ENCODE results near the gene FEZ2. TPM values are rescaled to one million over a fixed set of nuclear protein-coding genes. Genes with fewer than 3 reads are reported as not detected.

FEZ2 gene
- total RNA-seq, 1 experiment from 2014 or later, result 14.8 TPM

GRCh38 chr2:36549165-36549574 is 48.8 kb downstream of the FEZ2 start:
- POLR2A ChIA-PET, result no interaction called here
- intact Hi-C loops (cut with micrococcal nuclease), result no loop called here

GRCh38 chr2:36547906-36548305 is 50.1 kb downstream of the FEZ2 start:
- BruUV-seq (replicated peaks), result no TSS peak
- H3K36me3 ChIP-seq (ENCODE audit: control insufficient read depth in 1 of 2, insufficient read depth in 2 of 2, low read length in 2 of 2), result peaks cover 22% of the 10 kb centered on the region in 2 experiments
- 0 out of 2 replicates have a peak, but pooled peaks cover 4% of the 10 kb centered on the region for H4K20me1 ChIP-seq (ENCODE audit: insufficient read depth)
- intact Hi-C loops (cut with micrococcal nuclease), result no loop called here
- no peaks in the 10 kb centered on the region for H3K4me1 ChIP-seq (ENCODE audit: control insufficient read depth in 1 of 2, insufficient read depth in 2 of 2, low read length in 2 of 2)
- CTCF ChIA-PET, result no interaction called here
- H3K79me2 ChIP-seq (ENCODE audit: insufficient read depth, low read length), result no peaks in the 10 kb centered on the region
- RAD21 ChIA-PET (ENCODE audit: low non-redundant PET in 1 of 2, low total read pairs in 2 of 2, uncharacterized antibody in 2 of 2, unreplicated experiment in 2 of 2), result no interaction called here
- POLR2A ChIA-PET, result no interaction called here
- H3K4me3 ChIP-seq (replicated peaks in 1 of 2; ENCODE audit: low read depth in 1 of 2, low read length in 2 of 2), result no peak overlapping the region
- no peak overlapping the region for H3K4me2 ChIP-seq (ENCODE audit: low read length)
- H3K9ac ChIP-seq (ENCODE audit: low read length), result no peak overlapping the region
- no peaks in the 10 kb centered on the region for H3K9me3 ChIP-seq (ENCODE audit: control insufficient read depth in 1 of 2, insufficient read depth in 1 of 2, low read depth in 1 of 2, low read length in 2 of 2)
- ATAC-seq (no peak), DNase-seq (ENCODE audit: low read depth, low spot score) (no peak)
- no peak overlapping the region for H2AFZ ChIP-seq (ENCODE audit: low read depth, low read length, poor library complexity, severe bottlenecking)
- TF ChIP-seq ATF3 (IDR thresholded peaks at IDR 0.05) (no peak), CEBPB (IDR thresholded peaks at IDR 0.05; ENCODE audit: low read depth) (no peak), YY1 (IDR thresholded peaks at IDR 0.05; ENCODE audit: extremely low read depth, insufficient replicate concordance, low read depth, low read length) (no peak)
- no peaks in the 10 kb centered on the region for H3K27me3 ChIP-seq (ENCODE audit: insufficient read depth, low read length)
- no peak overlapping the region for H3K27ac ChIP-seq (ENCODE audit: low read depth, low read length)
- no peaks in the 10 kb centered on the region for H3K9me2 ChIP-seq (ENCODE audit: insufficient read depth)

More at GRCh38 chr2:36549165-36549574, 48.8 kb downstream of the FEZ2 start:
- H3K4me2 ChIP-seq (ENCODE audit: low read length), result no peak overlapping the region
- H3K4me1 ChIP-seq (ENCODE audit: control insufficient read depth in 1 of 2, insufficient read depth in 2 of 2, low read length in 2 of 2), result no peaks in the 10 kb centered on the region
- H3K27ac ChIP-seq (ENCODE audit: low read depth, low read length), result no peak overlapping the region
- H4K20me1 ChIP-seq (ENCODE audit: insufficient read depth), result 0 out of 2 replicates have a peak, but pooled peaks cover 4% of the 10 kb centered on the region
- H3K9me3 ChIP-seq (ENCODE audit: control insufficient read depth in 1 of 2, insufficient read depth in 1 of 2, low read depth in 1 of 2, low read length in 2 of 2), result no peaks in the 10 kb centered on the region
- no peaks in the 10 kb centered on the region for H3K79me2 ChIP-seq (ENCODE audit: insufficient read depth, low read length)
- H3K9me2 ChIP-seq (ENCODE audit: insufficient read depth), result no peaks in the 10 kb centered on the region
- no peak overlapping the region for H3K9ac ChIP-seq (ENCODE audit: low read length)
- no peak overlapping the region for H3K4me3 ChIP-seq (replicated peaks in 1 of 2; ENCODE audit: low read depth in 1 of 2, low read length in 2 of 2)
- no peaks in the 10 kb centered on the region for H3K27me3 ChIP-seq (ENCODE audit: insufficient read depth, low read length)
- ATAC-seq (no peak), DNase-seq (ENCODE audit: low read depth, low spot score) (no peak)
- H2AFZ ChIP-seq (ENCODE audit: low read depth, low read length, poor library complexity, severe bottlenecking), result no peak overlapping the region
- BruUV-seq (replicated peaks), result no TSS peak
- ChIA-PET RAD21 (ENCODE audit: low non-redundant PET in 1 of 2, low total read pairs in 2 of 2, uncharacterized antibody in 2 of 2, unreplicated experiment in 2 of 2) (no interaction called here), CTCF (no interaction called here)
- peaks cover 22 to 26% of the 10 kb centered on the region in 2 experiments for H3K36me3 ChIP-seq (ENCODE audit: control insufficient read depth in 1 of 2, insufficient read depth in 2 of 2, low read length in 2 of 2)
- no peak for TF ChIP-seq SRF (IDR thresholded peaks at IDR 0.05; ENCODE audit: low read depth)
